D721Med (cell line): ENCODE results near the gene LRMDA.

Source experiments
- DNase-seq: peaks from one replicate; pipeline ENCODE4 v3.0.0; 2011; ENCODE audit warnings: low spot score; ENCODE audit not compliant: insufficient read length
- FAIRE-seq: peaks from 2 replicates; lab custom pipeline; 2011; peaks lifted over from hg19 to GRCh38; lab: Jason Lieb, UNC
- TF ChIP-seq, protein P1 (sequence below): IDR thresholded peaks from 2 replicates; pipeline ENCODE4 v1.5.1; 2012; ENCODE audit warnings: mild to moderate bottlenecking, control low read depth; ENCODE audit not compliant: insufficient read depth; ENCODE audit errors: missing control alignments

The LRMDA gene

DNA sequence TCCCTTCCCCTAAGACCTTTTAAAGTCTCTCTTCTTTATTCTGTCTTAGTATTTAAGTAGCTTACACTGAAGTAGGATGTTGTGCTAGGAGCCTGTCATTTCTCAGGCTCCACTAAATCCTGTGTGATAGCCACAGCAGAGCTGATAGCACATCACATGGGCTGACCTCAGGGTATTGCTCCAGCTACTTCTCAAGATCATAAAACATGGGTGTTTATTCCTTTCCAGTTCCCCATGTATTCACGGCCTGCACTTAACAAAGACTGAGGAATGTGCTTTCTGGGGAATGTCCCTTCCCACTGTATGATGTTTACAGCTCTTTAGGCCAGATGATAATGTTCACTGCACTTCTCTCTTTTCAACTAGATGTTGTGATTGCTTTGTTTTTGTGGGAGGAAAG, 1119.4 kb downstream of the LRMDA start:
- FAIRE-seq (no peak), DNase-seq (peak; percentile 24)
- TF ChIP-seq, protein P1, sequence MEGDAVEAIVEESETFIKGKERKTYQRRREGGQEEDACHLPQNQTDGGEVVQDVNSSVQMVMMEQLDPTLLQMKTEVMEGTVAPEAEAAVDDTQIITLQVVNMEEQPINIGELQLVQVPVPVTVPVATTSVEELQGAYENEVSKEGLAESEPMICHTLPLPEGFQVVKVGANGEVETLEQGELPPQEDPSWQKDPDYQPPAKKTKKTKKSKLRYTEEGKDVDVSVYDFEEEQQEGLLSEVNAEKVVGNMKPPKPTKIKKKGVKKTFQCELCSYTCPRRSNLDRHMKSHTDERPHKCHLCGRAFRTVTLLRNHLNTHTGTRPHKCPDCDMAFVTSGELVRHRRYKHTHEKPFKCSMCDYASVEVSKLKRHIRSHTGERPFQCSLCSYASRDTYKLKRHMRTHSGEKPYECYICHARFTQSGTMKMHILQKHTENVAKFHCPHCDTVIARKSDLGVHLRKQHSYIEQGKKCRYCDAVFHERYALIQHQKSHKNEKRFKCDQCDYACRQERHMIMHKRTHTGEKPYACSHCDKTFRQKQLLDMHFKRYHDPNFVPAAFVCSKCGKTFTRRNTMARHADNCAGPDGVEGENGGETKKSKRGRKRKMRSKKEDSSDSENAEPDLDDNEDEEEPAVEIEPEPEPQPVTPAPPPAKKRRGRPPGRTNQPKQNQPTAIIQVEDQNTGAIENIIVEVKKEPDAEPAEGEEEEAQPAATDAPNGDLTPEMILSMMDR: no peak

DNA sequence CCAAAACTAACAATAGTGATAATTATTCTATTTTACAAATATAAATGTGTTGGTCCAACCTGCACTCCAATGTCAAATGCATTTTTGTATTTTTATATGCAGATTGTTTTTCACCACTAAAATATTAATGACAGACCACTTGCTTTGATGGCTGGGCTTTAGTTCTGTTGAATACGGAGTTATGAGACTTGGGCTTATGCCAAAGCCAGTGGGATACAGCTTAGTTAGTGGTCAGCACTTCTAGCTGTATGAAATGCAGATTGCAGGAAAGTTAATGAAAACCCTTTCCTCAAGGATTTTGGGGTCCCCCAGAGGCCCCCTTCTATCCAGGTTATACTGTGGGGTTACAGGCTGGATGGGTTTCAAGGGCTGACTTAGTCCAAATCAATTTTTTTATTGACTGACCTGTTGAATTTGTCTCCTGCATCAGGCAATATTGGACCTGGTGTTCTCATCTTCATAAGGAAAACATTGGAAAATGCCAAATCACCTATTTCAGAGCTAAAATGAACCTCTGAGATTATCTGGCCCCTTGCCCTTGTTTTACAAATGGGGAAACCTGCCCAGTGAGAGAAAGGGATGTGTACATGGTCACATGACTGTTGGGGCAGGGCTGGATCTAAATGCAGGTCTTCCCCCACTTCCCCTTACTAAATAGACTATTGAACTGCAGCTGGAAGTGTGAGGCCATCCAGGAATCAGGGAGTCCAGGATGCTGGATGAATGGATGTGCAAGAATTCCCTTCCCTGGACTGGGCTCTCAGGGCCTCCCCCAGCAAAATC, 1120.9 kb downstream of the LRMDA start:
- TF ChIP-seq, protein P1: no peak
- FAIRE-seq (no peak), DNase-seq (no peak)

DNA sequence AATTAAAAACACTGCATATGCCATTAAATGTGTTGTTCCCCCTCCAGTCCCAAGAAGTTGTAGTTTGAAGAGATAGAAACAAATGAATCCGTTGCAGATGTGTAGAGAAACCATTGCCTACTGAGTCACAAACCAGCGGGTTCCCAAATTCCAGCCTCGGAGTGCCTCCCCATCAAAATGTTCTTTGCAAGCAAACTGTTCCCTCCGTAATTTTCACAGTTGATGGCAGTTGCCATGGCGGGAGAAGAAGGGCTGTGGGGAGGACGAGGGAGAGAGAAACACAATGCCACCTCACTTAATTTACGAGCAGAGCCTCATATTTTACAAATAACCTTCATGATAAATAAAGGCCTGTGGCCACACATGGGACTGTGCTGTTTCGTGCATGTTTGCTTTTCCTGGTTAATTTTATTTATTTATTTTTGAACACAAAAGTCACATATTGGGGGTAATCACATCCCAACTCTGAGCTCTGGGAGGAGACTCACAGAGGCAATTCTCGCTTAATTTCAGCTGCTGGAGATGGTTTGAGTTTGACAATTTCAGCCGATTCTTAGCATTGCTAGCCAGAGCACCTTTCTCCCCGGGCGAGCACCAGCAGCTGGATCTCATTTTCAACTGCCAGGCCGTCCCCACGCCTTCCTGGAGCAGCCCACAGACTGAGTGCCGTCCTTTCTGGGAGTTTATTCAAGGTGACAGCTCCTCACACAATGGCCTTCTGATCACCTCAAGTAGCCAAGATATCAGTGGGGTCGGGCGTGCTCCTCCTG, 1122.0 kb downstream of the LRMDA start:
- FAIRE-seq: no peak

DNA sequence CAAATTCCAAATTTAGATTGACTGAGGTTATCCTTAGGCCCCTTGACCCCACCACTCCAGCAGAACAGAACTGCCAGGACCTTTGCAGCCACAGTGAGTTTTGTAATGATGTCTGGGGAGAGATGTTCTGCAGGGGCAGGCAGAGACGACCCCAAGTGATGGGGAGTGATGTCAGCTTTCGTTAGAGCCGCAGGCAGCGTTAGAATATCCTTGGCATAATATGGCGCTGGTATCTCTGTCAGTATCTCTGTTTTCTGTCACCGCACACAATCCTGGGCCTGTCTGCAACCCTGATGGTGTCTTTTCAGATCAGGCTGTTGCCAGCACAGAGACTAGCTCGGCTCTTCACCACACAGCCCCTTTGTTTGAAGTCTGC, 1122.6 kb downstream of the LRMDA start:
- DNase-seq (no peak), FAIRE-seq (no peak)
- TF ChIP-seq, protein P1: no peak

More for the DNA sequence above, 1122.0 kb downstream of the LRMDA start:
- TF ChIP-seq, protein P1: no peak
- DNase-seq: no peak

DNA sequence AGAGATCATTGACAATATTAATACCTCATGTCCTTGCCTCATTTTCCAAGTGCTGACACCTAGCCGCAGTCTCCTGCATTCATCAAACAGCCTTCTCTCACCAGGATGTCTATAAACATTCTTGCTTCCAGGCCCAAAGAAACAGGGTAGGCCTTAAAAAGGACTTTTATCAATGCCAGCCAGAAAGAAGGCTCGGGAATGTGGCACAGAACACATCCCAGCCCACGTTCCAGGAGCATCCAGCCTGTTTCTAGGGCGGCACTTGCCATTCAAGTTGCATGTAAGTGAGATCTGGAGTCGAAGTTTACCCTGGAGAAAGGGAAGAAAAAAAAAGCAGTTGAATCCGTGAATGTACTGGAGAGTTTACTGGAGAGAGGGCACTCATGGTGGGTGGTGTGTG, 1123.1 kb downstream of the LRMDA start:
- FAIRE-seq (no peak), DNase-seq (no peak)
- TF ChIP-seq, protein P1: no peak

DNA sequence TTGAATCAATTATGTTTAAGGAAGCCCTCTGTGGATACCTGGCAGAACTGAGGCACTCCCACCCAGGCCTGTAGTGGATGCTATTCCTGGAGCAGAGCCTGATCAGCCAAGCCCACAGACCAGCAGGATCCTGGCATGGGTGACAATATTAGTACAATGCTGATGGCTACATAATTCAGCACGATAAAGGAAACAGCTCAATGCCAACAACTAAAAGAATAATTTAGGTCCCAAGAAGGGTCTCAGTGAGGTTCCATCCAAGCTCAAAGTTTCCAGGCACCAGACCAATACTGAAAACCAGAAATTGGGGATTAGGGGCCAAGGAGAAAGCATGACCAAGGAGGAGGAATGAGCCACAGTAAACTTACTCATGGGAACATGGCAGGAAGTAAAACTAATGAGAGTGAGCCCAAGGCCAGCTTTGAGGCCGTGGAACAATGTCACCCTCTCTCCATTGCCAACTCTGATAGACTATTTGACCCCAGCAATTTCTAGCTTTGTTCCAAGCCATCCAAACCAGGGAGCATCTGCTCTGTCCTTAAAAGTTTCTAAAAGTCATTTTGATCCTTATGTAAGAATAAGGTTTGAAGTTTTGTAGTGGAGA, 1123.7 kb downstream of the LRMDA start:
- DNase-seq: no peak
- no peak for FAIRE-seq
- TF ChIP-seq, protein P1: no peak
